ENCODE measurements around the gene PAGE2B.
A peak's percentile ranks its signal among the peaks of the same experiment; 100 is the strongest.
"Not testable (repeated sequence)": the region's sequence is repeated elsewhere in the genome, so short reads cannot be mapped to it uniquely, and the experiment has no call there.

PAGE2B gene

GRCh38 chrX:55074851-55075467 lies at the start of gene PAGE2B:
TSS of gene PAGE2B (plus strand) at chrX:55075030. CDS start at chrX:55076042, 1,012 bp downstream.
- DNase-seq: no peak

- no peak for DNase-seq
Observed at GRCh38 chrX:55026143-55026542, 48.7 kb upstream of the PAGE2B start.

GRCh38 chrX:55026840-55027239 lies 48.0 kb upstream of the PAGE2B start:
- no peak for DNase-seq

GRCh38 chrX:55028040-55028439 lies 46.8 kb upstream of the PAGE2B start:
- DNase-seq: no peak

- DNase-seq: no peak
Observed at GRCh38 chrX:55028611-55029010, 46.2 kb upstream of the PAGE2B start.

GRCh38 chrX:55029291-55029690 lies 45.5 kb upstream of the PAGE2B start:
- DNase-seq: no peak

- DNase-seq: no peak
Observed at GRCh38 chrX:55030271-55031205, 44.3 kb upstream of the PAGE2B start, which contains the start of gene ALAS2. TSS of gene ALAS2 (minus strand) at chrX:55030977. CDS start at chrX:55026000, 4,977 bp downstream.

GRCh38 chrX:55033429-55033828 lies 41.4 kb upstream of the PAGE2B start:
- no peak for DNase-seq

GRCh38 chrX:55039471-55039870 lies 35.4 kb upstream of the PAGE2B start:
- DNase-seq: no peak

- DNase-seq: no peak
Observed at GRCh38 chrX:55041514-55041913, 33.3 kb upstream of the PAGE2B start.

GRCh38 chrX:55050599-55050998 lies 24.2 kb upstream of the PAGE2B start:
- DNase-seq: not testable (repeated sequence)

GRCh38 chrX:55056820-55057674 lies 17.8 kb upstream of the PAGE2B start:
- peak; percentile 6 for DNase-seq

- peak; percentile 60 for DNase-seq
Observed at GRCh38 chrX:55057675-55058249, 17.1 kb upstream of the PAGE2B start.

- DNase-seq: not testable (repeated sequence)
Observed at GRCh38 chrX:55067180-55067579, 7.7 kb upstream of the PAGE2B start.

- no peak for DNase-seq
Observed at GRCh38 chrX:55072286-55072685, 2.5 kb upstream of the PAGE2B start.

- DNase-seq: no peak
Observed at GRCh38 chrX:55088795-55089489, 14.1 kb downstream of the PAGE2B start, which contains the start of gene PAGE2. TSS of gene PAGE2 (plus strand) at chrX:55089018. CDS start at chrX:55090021, 1,003 bp downstream.

GRCh38 chrX:55098691-55099090 lies 23.9 kb downstream of the PAGE2B start:
- peak; percentile 27 for DNase-seq

GRCh38 chrX:55099162-55099561 lies 24.3 kb downstream of the PAGE2B start:
- DNase-seq: no peak

- no peak for DNase-seq
Observed at GRCh38 chrX:55102754-55103153, 27.9 kb downstream of the PAGE2B start.

GRCh38 chrX:55107262-55107661 lies 32.4 kb downstream of the PAGE2B start:
- no peak for DNase-seq

GRCh38 chrX:55107911-55108310 lies 33.1 kb downstream of the PAGE2B start:
- no peak for DNase-seq

GRCh38 chrX:55109306-55109705 lies 34.5 kb downstream of the PAGE2B start:
- DNase-seq: no peak
